ENCODE results near the gene RET.

RET gene

GRCh38 chr10:43122826-43123225 lies 46.0 kb downstream of the RET start:
- DNase-seq, result no peak

- DNase-seq, result no peak
Measured at GRCh38 chr10:43123361-43124093, 46.7 kb downstream of the RET start.

- no peak for DNase-seq
Measured at GRCh38 chr10:43124094-43124521, 47.2 kb downstream of the RET start.

- DNase-seq, result no peak
Measured at GRCh38 chr10:43124574-43125273, 47.9 kb downstream of the RET start.

GRCh38 chr10:43125274-43125845 lies 48.5 kb downstream of the RET start:
- no peak for DNase-seq

GRCh38 chr10:43125881-43126731 lies 49.2 kb downstream of the RET start:
- DNase-seq, result no peak

- no peak for DNase-seq
Measured at GRCh38 chr10:43126759-43127424, 50.0 kb downstream of the RET start.

- no peak for DNase-seq
Measured at GRCh38 chr10:43127442-43127841, 50.6 kb downstream of the RET start.

GRCh38 chr10:43128331-43128730 lies 51.5 kb downstream of the RET start:
- no peak for DNase-seq

GRCh38 chr10:43128958-43129706 lies 52.3 kb downstream of the RET start:
- no peak for DNase-seq

- no peak for DNase-seq
Measured at GRCh38 chr10:43130770-43131171, 53.9 kb downstream of the RET start.

GRCh38 chr10:43131256-43131655 lies 54.4 kb downstream of the RET start:
- no peak for DNase-seq

GRCh38 chr10:43131906-43132305 lies 55.0 kb downstream of the RET start:
- DNase-seq, result no peak

- no peak for DNase-seq
Measured at GRCh38 chr10:43132867-43133787, 56.3 kb downstream of the RET start.

- DNase-seq, result no peak
Measured at GRCh38 chr10:43134126-43134905, 57.4 kb downstream of the RET start.

GRCh38 chr10:43135064-43135463 lies 58.2 kb downstream of the RET start:
- no peak for DNase-seq

GRCh38 chr10:43135656-43136055 lies 58.8 kb downstream of the RET start:
- no peak for DNase-seq

GRCh38 chr10:43136432-43136831 lies 59.6 kb downstream of the RET start:
- DNase-seq, result no peak

GRCh38 chr10:43136995-43137716 lies 60.3 kb downstream of the RET start:
- DNase-seq, result no peak

Data from DMS79 (cell line).